ENCODE data around the gene RET. TPM values are rescaled to one million over a fixed set of nuclear protein-coding genes. Genes with fewer than 3 reads are reported as not detected.

The RET gene
- total RNA-seq, 2 donors from 2014 or later: not detected

- Mint-ChIP-seq H3K9me3 (no peaks in the 10 kb centered on the region), H3K27ac (no peak overlapping the region), H3K4me1 (ENCODE audit: low read depth in 2 of 2) (peaks cover 0 to 9% of the 10 kb centered on the region in 2 donors), H3K27me3 (peaks cover 11 to 15% of the 10 kb centered on the region in 2 donors), H3K36me3 (no peaks in the 10 kb centered on the region), H3K4me3 (peak overlapping the region; percentile 67)
- ATAC-seq: peak; percentile 92 to 95
- peak; percentile 85 for DNase-seq (ENCODE audit: low spot score)
Measured at GRCh38 chr10:43105102-43105955, 28.5 kb downstream of the RET start.

GRCh38 chr10:43105956-43106229, 29.0 kb downstream of the RET start:
- Mint-ChIP-seq H3K4me3 (no peak overlapping the region), H3K36me3 (no peaks in the 10 kb centered on the region), H3K9me3 (no peaks in the 10 kb centered on the region), H3K4me1 (ENCODE audit: low read depth in 2 of 2) (peaks cover 0 to 12% of the 10 kb centered on the region in 2 donors), H3K27me3 (peaks cover 11 to 14% of the 10 kb centered on the region in 2 donors), H3K27ac (no peak overlapping the region)
- ATAC-seq (no peak), DNase-seq (ENCODE audit: low spot score) (no peak)

- Mint-ChIP-seq H3K9me3 (no peaks in the 10 kb centered on the region), H3K4me3 (peak overlapping the region; percentile 15), H3K36me3 (no peaks in the 10 kb centered on the region), H3K4me1 (ENCODE audit: low read depth in 2 of 2) (peaks cover 0 to 12% of the 10 kb centered on the region in 2 donors), H3K27ac (peak overlapping the region in 1 of 2 donors; percentile 50), H3K27me3 (peaks cover 11 to 14% of the 10 kb centered on the region in 2 donors)
- DNase-seq (ENCODE audit: low spot score): no peak
- no peak for ATAC-seq
Measured at GRCh38 chr10:43106256-43107091, 29.6 kb downstream of the RET start.

- H3K27me3 Mint-ChIP-seq: no peaks in the 10 kb centered on the region
- H3K4me3 Mint-ChIP-seq: no peak overlapping the region
- DNase-seq (ENCODE audit: low spot score) (no peak), ATAC-seq (no peak)
- no peak overlapping the region for H3K27ac Mint-ChIP-seq
- H3K9me3 Mint-ChIP-seq: no peaks in the 10 kb centered on the region
- H3K36me3 Mint-ChIP-seq: no peaks in the 10 kb centered on the region
- H3K4me1 Mint-ChIP-seq (ENCODE audit: low read depth in 2 of 2): peaks cover 0 to 10% of the 10 kb centered on the region in 2 donors
Measured at GRCh38 chr10:43108951-43109350, 32.1 kb downstream of the RET start.

- no peaks in the 10 kb centered on the region for H3K27me3 Mint-ChIP-seq
- H3K27ac Mint-ChIP-seq: no peak overlapping the region
- DNase-seq (ENCODE audit: low spot score): no peak
- no peak overlapping the region for H3K4me3 Mint-ChIP-seq
- no peaks in the 10 kb centered on the region for H3K36me3 Mint-ChIP-seq
- H3K9me3 Mint-ChIP-seq: no peaks in the 10 kb centered on the region
- ATAC-seq: no peak
- peaks cover 0 to 10% of the 10 kb centered on the region in 2 donors for H3K4me1 Mint-ChIP-seq (ENCODE audit: low read depth in 2 of 2)
Measured at GRCh38 chr10:43109671-43110249, 32.9 kb downstream of the RET start.

- Mint-ChIP-seq H3K27ac (no peak overlapping the region), H3K27me3 (no peaks in the 10 kb centered on the region), H3K4me3 (no peak overlapping the region), H3K4me1 (ENCODE audit: low read depth in 2 of 2) (peaks cover 0 to 4% of the 10 kb centered on the region in 2 donors), H3K9me3 (no peaks in the 10 kb centered on the region), H3K36me3 (no peaks in the 10 kb centered on the region)
- no peak for DNase-seq (ENCODE audit: low spot score)
- no peak for ATAC-seq
Measured at GRCh38 chr10:43110338-43111071, 33.6 kb downstream of the RET start.

- DNase-seq (ENCODE audit: low spot score): no peak
- no peak for ATAC-seq
- Mint-ChIP-seq H3K36me3 (no peaks in the 10 kb centered on the region), H3K27me3 (no peaks in the 10 kb centered on the region), H3K27ac (no peak overlapping the region), H3K4me1 (ENCODE audit: low read depth in 2 of 2) (peaks cover 0 to 3% of the 10 kb centered on the region in 2 donors), H3K4me3 (no peak overlapping the region), H3K9me3 (no peaks in the 10 kb centered on the region)
Measured at GRCh38 chr10:43111101-43111500, 34.2 kb downstream of the RET start.

- H3K4me1 Mint-ChIP-seq (ENCODE audit: low read depth in 2 of 2): peaks cover 0 to 3% of the 10 kb centered on the region in 2 donors
- H3K36me3 Mint-ChIP-seq: no peaks in the 10 kb centered on the region
- no peaks in the 10 kb centered on the region for H3K27me3 Mint-ChIP-seq
- no peak overlapping the region for H3K4me3 Mint-ChIP-seq
- no peak overlapping the region for H3K27ac Mint-ChIP-seq
- DNase-seq (ENCODE audit: low spot score): no peak
- no peaks in the 10 kb centered on the region for H3K9me3 Mint-ChIP-seq
- no peak for ATAC-seq
Measured at GRCh38 chr10:43111921-43112607, 35.2 kb downstream of the RET start.

- no peaks in the 10 kb centered on the region for H3K36me3 Mint-ChIP-seq
Measured at GRCh38 chr10:43112608-43112961, 35.7 kb downstream of the RET start.

GRCh38 chr10:43113201-43114087, 36.6 kb downstream of the RET start:
- ATAC-seq (no peak), DNase-seq (ENCODE audit: low spot score) (no peak)
- Mint-ChIP-seq H3K27me3 (no peaks in the 10 kb centered on the region), H3K4me3 (no peak overlapping the region), H3K36me3 (no peaks in the 10 kb centered on the region), H3K27ac (peak overlapping the region in 1 of 2 donors; percentile 47), H3K9me3 (no peaks in the 10 kb centered on the region), H3K4me1 (ENCODE audit: low read depth in 2 of 2) (peaks cover 0 to 3% of the 10 kb centered on the region in 2 donors)

More at GRCh38 chr10:43112608-43112961, 35.7 kb downstream of the RET start:
- DNase-seq (ENCODE audit: low spot score): no peak
- no peak overlapping the region for H3K4me3 Mint-ChIP-seq
- no peak for ATAC-seq
- H3K4me1 Mint-ChIP-seq (ENCODE audit: low read depth in 2 of 2): peaks cover 0 to 3% of the 10 kb centered on the region in 2 donors
- H3K9me3 Mint-ChIP-seq: no peaks in the 10 kb centered on the region
- peak overlapping the region in 1 of 2 donors; percentile 47 for H3K27ac Mint-ChIP-seq
- no peaks in the 10 kb centered on the region for H3K27me3 Mint-ChIP-seq

- Mint-ChIP-seq H3K27ac (no peak overlapping the region), H3K27me3 (no peaks in the 10 kb centered on the region), H3K4me1 (ENCODE audit: low read depth in 2 of 2) (peaks cover 0 to 7% of the 10 kb centered on the region in 2 donors), H3K4me3 (no peak overlapping the region), H3K9me3 (no peaks in the 10 kb centered on the region), H3K36me3 (no peaks in the 10 kb centered on the region)
- DNase-seq (ENCODE audit: low spot score) (no peak), ATAC-seq (no peak)
Measured at GRCh38 chr10:43114088-43114742, 37.3 kb downstream of the RET start.

Data from natural killer cell treated with Interleukin-12 subunit alpha and Interleukin-12 subunit beta and Interleukin-15 and Interleukin-18, amount 100 ng/mL, for 72 hours (primary cell).